Hematopoietic multipotent progenitor cell (in vitro differentiated cells): ENCODE results near the gene TRABD. TPM values are rescaled to one million over a fixed set of nuclear protein-coding genes. Genes with fewer than 3 reads are reported as not detected.

ENCODE experiments used
- DNase-seq, 3 donors: peaks; one replicate each; pipeline ENCODE4 v3.0.0-alpha.2; 2011 to 2015; ENCODE audit warnings: low read depth in 2 of 3, low spot score in 2 of 3
- total RNA-seq: library from RNA; depleted of rRNA; stranded (reverse); fragments of >200 nt; gene quantifications from one replicate; pipeline ENCODE4 v1.2.3, GENCODE V29; 2012

Gene TRABD
- total RNA-seq, 1 donor, result 70.0 TPM

GRCh38 chr22:50173311-50173982, 12.3 kb upstream of the TRABD start:
- peak in 1 of 3 donors; percentile 42 for DNase-seq

- no peak for DNase-seq
Measured at GRCh38 chr22:50173983-50174355, 11.7 kb upstream of the TRABD start.

- no peak for DNase-seq
Measured at GRCh38 chr22:50174382-50175190, 11.1 kb upstream of the TRABD start.

GRCh38 chr22:50175191-50175461, 10.6 kb upstream of the TRABD start:
- DNase-seq, result no peak

- DNase-seq, result no peak
Measured at GRCh38 chr22:50175921-50176849, 9.5 kb upstream of the TRABD start.

- DNase-seq, result no peak
Measured at GRCh38 chr22:50176850-50177536, 8.7 kb upstream of the TRABD start.

GRCh38 chr22:50177537-50178470, 7.9 kb upstream of the TRABD start:
- no peak for DNase-seq

- no peak for DNase-seq
Measured at GRCh38 chr22:50178471-50178864, 7.2 kb upstream of the TRABD start.

GRCh38 chr22:50178871-50179869, 6.5 kb upstream of the TRABD start:
- no peak for DNase-seq

GRCh38 chr22:50179937-50180726, 5.6 kb upstream of the TRABD start:
- DNase-seq, result no peak

- no peak for DNase-seq
Measured at GRCh38 chr22:50180727-50181521, 4.8 kb upstream of the TRABD start.

GRCh38 chr22:50182176-50183081, 3.3 kb upstream of the TRABD start:
- no peak for DNase-seq

GRCh38 chr22:50183141-50183971, 2.4 kb upstream of the TRABD start:
- no peak for DNase-seq

GRCh38 chr22:50184004-50184901, 1.5 kb upstream of the TRABD start:
- no peak for DNase-seq
